ENCODE data around the gene ZFYVE28.

DNA sequence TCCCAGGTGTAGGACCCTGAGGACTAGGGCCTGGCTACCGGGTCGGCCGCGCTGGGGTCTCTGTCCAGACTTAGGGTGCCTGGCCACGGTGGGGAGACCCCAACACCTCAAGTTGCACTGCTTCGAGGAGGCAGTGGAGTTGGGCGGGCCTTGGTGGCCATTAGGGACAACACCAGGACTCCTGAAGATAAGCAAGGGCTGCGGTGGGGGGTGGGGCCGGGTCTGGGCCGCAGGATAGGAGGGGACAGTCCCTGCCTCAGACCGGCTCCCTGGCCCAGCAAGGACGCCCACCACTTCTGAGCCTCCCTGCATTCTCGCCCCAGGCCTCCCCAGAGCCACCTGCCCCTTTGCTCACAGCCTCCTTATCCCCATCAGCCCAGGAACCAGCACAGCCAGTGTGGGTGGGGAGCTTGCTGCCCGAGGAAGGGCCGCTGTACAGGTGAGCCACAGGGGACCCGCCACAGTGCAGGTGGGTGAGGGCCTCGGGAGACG, 151.1 kb downstream of the ZFYVE28 start:
- TF ChIP-seq YY1 (IDR thresholded peaks at IDR 0.05; ENCODE audit: insufficient read depth, insufficient read length) (no peak), ZNF274 (IDR thresholded peaks at IDR 0.05; ENCODE audit: low read depth, low read length) (no peak)
